CD4-positive, alpha-beta T cell treated with Interleukin-4 for 4 hours (primary cell): ENCODE data around the gene ANKK1.

Experiments used
- DNase-seq: peaks from one replicate; pipeline ENCODE4 v3.0.0-alpha.2; 2020

Gene ANKK1, protein sequence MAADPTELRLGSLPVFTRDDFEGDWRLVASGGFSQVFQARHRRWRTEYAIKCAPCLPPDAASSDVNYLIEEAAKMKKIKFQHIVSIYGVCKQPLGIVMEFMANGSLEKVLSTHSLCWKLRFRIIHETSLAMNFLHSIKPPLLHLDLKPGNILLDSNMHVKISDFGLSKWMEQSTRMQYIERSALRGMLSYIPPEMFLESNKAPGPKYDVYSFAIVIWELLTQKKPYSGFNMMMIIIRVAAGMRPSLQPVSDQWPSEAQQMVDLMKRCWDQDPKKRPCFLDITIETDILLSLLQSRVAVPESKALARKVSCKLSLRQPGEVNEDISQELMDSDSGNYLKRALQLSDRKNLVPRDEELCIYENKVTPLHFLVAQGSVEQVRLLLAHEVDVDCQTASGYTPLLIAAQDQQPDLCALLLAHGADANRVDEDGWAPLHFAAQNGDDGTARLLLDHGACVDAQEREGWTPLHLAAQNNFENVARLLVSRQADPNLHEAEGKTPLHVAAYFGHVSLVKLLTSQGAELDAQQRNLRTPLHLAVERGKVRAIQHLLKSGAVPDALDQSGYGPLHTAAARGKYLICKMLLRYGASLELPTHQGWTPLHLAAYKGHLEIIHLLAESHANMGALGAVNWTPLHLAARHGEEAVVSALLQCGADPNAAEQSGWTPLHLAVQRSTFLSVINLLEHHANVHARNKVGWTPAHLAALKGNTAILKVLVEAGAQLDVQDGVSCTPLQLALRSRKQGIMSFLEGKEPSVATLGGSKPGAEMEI

DNA sequence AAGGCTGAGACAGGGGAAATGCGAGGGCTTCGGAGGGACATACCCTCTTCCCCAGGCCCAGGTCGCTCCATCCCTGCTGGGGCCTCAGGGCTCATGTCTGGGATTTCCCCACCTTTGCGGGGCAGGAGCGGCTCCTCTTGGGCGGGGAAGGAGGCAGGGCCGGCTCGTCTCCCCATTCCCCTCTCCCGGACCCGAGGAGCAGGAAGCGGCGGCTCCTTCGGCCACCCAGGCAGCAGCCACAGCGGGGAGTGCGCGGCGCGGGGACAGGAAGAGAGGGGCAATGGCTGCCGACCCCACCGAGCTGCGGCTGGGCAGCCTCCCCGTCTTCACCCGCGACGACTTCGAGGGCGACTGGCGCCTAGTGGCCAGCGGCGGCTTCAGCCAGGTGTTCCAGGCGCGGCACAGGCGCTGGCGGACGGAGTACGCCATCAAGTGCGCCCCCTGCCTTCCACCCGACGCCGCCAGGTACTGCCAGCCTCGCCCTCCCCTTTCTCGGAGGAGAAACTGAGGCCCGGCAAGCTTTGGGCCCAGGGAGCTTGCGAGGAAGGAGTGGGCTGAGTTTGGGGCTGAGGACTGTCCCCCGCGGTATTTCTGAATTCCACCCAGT, at the start of gene ANKK1:
TSS of gene ANKK1 (plus strand) at position 175 of the 607 bp plus-strand sequence. CDS start at position 281, 106 bp downstream.
- no peak for DNase-seq

DNA sequence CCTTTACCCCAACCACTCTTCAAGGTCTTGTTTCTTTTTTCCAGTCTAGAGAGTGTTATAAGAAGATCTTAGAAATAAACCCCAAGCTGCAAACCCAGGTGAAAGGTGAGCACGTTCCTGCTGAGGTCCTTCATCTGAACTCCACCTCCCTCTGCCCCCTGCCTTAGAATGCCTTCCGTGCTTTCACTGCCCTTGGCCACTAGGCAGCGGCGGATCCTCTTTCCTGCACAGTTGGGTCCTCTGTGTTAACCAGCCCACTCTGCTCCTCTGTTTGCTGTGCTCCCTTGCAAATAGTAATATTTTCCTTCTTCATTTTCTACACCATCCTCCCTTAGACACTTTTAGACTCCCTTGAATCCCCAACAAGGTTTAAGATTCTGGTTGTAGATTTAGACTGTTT, 48.8 kb upstream of the ANKK1 start:
- no peak for DNase-seq

DNA sequence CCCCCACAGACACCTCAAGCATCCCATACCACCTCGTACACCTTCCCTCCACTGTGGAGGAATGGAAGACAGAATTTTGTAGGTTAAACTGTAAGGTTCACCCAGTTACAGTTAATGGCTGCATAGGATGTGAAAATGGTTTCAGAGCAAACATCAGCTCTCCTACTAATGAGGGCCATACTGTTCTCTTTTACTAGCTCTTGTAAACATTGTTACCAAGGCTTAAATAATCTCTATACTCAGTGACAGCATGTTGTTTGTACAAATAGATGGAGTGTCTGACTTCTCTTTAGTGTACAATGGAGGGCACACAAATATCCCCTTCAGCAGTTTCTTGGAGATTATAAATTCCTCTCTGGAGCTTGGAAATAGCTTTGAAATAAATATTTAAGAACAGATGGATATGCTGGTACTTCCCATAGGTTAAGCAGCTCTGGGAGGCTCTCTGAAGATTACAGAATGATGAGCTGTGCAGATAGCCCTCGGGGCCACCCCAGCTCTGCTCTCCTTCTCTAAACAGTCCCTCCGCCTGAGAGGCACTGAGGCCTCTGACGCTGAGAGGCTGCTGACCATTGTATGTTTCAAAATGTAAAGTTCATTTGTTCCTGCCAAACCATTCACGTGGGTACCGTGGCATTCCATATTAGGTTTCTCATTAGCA, 47.5 kb upstream of the ANKK1 start:
- no peak for DNase-seq

DNA sequence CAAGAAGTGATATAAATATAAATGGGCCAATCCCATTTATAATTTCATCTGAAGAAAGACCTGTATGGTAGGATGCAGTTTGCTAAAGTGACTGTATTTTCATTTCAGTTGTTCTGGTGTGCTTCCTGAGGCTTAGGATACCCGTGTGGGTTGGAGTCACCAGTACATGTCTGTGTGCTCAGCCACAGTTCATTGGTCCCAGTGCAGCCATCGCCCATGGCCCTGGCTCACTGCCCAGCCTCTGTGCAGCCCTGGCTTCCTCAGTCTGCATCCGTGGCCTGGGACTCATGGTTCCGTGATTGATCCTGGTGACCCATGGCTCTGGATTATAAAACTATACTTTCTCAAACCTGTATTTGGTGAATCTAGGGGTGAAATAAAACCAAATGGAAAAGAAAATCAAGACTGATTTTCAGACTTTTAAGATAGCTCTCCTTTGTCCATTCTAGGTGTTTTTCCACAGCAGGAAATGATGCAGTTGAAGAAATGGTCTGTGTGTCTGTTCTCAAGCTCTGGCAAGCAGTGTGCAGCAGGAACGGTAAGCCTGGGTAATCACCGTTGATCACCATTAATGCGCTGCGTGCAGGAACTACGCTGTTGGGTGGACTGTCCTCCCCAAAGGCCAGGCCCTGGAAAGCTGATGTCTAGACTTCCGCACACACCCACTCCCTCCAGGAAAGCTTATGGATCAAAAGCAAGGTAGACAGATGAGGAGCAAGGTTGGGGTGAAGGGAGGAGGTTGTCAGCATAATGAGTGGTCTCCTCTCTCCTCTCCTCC, 46.0 kb upstream of the ANKK1 start:
- DNase-seq: no peak

DNA sequence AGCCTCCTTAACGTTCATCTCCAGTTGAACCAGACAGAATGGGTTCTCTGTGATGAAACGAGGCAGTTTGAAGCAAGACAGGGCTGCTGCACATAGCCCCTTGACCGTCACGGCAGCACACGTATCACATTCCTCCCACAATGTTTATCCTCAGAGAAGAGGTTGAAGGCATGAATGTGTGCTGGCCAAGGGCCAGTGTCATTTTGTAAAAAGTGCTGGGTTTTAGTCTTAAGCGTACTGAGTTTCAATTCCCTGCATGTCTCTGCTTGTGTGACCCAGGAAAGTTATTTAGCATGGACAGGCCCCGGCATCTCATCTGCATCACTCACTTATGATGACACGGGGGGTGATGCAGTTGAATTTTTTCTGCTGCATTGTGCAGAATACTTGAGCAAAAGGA, 41.6 kb upstream of the ANKK1 start:
- DNase-seq: no peak

DNA sequence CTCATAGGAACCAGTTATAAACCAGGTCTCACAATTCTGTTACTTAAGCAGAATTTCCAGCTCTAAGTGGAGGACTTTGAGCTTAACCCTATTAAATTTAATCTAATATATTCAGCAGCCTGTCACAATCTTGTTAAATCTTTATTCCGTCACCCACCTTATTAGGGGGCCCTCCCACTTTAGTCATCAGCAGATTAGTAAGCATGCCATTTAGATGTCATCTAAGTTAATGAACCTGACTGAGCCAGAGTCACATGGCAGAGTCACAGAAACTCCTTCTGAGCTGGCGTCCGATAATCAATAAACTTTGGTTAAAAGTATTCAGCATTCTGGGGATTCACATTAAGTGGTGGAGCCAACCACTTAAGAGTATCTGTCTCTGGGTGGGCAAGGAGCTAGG, 38.1 kb upstream of the ANKK1 start:
- DNase-seq: no peak

DNA sequence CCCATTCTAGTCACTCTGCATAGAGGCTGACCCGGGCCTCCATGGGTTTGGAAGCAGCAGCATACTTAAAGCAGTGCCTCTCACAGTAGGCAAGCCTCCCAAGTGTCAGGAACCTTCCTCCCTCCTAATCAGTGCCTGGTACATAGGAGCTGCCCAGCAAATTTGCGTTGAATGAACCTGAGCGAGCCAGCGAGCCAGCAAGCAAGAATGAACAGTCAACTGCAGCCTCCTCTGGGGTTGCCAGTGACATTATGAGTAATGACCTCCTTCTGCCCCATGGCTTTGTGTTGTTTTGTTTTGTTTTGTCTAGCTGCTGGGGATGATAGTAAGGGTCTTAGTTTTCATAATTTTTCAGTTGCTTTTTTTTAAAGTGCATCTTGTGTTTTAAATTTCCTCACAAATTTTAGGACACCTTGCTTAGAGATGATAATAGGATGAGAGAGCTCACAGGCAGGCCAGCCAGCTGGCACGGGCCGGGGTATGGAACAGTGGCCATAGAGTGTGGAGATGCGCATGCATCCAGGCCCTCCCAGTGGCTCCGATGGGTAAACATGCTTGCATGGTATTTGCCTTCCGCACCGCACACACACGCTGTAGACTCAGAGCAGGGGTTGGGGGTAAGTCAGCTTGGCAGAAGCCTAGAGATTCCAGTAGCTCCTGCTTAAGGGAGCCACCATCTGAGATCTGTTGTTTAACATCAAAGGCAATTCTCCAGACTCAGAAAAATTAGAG, 37.1 kb upstream of the ANKK1 start:
- DNase-seq: no peak

DNA sequence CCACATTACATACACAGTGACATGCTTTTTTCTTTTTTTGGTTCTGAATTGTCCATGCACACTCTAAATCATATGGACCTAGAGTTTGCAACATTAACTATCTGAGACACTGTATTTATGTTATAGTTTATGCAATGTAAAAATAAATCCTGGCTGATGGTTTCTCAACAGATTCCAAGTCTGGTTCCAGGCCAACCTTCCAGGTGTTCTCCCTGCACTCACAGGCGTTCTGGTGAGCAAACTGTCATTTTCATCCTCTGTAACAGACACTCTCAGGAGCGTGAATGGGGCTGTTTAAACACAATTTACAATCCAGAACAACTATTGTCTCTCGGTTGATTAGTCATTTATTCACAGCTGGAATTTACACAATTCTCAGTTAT, 36.5 kb upstream of the ANKK1 start:
- no peak for DNase-seq

DNA sequence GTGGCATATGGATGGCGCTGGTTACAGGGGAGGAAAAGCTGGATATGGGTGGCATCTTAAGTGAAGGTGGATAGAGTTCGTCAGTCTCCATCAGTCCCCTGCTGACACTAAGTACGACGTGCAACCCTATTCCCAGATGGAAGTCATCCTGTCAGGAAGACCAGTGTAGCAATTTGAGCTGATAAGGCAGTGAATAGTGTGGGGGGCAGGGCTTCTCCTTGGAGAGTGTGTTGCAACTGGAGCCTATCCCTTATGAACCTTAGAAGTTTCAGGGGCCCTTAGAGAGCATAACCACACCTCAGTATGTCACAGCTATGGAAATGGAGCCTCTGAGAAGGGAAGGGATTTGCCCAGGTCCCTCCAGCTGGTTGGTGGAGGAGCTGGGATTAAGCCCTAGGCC, 36.1 kb upstream of the ANKK1 start:
- DNase-seq: no peak

DNA sequence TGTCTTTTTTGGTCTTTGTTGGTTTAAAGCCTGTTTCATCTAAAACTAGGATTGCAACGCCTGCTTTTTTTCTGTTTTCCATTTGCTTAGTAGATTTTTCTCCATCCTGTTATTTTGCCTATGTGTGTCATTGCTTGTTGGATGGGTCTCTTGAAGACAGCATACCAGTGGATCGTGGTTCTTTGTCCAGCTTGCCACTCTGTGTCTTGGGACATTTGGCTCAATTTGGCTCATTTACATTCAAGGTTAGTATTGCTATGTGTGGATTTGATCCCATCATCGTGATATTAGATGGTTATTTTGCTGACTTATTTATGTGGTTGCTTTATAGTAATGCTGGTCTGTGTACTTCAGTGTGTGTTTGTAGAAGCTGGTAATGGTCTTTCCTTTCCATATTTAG, 31.4 kb upstream of the ANKK1 start:
- DNase-seq: no peak

DNA sequence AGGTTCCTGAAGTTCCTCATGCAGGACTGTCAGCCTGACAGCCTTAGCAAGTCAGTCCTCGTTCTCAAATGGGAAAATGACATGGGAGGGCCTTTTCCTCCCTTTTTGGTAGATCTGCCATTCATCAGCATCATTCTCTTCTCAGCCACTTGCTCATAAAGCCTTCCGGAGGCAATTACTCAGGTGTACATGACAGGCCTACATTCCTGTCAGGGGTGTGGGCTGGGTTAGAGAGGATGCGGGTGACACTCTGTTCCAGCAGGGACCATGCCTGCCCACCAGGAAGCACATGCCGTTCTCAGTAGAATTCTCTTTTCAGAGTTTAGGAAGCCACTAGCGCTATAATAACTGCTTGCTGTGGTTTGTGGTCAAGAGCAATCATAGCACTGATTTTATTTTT, 24.2 kb upstream of the ANKK1 start:
- no peak for DNase-seq

DNA sequence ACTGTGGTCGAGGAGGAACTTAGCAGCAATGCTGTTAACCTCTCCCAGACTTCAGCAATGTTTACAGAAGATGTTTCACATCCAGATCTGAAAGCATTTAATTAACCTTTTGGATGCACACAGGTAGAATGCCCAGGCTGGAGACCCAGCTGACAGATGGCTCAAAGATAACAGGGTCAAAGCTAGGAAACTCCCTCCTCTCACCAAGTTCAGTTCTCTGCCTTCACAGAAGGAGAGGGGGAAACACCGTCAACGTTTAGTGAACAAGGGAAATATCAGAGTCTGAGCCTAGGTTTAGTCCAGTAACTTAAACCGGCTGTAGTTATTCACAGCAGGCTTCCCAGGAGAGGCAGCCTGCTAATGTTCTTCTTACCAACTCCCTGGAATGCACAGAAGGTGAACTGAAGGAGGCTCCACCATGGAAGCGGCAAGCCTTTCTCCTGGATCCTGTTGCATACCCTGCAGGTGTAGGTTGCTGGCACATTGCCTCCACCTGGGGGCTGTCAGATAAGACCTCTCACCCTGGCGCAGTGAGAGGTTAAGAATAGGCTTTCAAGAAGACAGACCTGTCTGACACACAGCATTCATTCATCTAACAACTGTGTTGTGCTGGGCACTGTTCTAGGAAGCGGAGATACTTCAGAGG, 23.5 kb upstream of the ANKK1 start:
- DNase-seq: no peak

DNA sequence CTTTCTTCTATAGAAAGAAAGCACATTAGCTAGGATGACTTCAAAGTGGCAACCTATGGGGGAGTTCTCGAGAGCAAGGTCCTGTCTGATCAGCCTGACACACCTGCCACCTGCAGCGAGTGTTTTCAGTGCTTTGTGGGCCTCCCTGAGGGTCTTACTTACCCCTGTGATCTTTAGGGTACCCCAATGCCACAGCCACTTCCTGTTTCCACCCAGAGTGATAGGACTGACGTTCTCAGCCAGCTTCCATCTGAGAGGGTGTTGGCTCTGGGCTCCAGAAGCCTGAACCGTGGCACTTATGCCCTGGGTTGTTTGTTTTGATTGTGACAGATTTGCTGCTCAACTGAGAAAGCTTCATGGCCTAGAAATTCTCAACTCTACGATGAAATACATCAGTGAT, 21.7 kb upstream of the ANKK1 start:
- DNase-seq: no peak

DNA sequence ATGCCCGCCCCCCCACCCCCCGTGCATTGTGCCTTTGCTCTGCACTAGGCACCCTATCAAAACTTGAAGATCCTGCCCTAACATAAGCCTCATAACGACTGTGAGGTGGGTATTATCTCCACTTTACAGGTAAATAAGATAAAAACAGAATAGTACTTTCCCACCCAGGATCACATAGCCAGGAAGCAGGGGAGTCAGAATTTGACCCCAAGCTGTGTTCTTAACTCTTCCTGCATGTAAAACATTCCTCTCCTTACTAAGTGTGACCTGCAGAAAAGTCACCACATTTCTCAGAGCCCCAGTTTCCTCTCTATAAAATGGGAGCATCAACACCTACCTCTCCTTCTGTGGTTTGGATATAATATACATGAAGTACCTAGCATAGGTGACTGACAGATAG, 18.2 kb upstream of the ANKK1 start:
- no peak for DNase-seq

DNA sequence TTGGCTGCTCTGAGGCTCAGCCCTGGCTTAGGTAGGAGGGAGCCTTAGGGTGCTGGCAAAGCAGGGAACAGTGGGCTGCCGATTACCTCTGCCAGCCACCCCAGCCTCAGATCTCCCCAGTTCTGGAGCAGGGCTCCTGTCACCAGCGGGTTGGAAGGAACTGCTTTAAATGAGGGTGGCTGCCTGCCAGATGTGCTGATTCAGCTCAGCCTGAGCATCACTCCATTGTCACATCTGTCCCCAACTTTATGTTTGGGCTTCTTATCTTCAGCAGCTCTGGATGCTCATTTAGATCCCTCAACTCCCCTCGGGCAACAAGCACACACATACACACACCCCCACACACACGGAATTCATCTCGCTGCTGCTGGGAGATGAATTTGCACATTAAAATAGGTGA, 16.9 kb upstream of the ANKK1 start:
- no peak for DNase-seq

DNA sequence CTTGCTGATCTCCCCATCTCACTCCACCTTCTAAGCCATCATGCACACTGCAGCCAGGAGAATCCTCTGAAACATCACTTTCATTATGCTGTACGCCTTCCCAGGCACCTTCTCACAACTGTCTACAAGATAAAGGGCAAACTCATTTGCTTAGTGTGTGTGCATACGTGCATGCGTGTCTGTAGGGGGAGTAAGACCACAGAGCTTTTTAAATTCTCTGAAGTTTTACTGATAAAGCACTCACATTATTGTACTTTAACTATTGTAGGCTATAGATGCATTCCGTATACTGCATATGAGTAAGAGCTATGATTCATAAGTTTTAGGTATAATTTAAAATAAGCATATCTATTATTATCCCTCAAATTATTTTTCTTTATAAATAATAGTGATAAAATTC, 15.3 kb upstream of the ANKK1 start:
- no peak for DNase-seq

DNA sequence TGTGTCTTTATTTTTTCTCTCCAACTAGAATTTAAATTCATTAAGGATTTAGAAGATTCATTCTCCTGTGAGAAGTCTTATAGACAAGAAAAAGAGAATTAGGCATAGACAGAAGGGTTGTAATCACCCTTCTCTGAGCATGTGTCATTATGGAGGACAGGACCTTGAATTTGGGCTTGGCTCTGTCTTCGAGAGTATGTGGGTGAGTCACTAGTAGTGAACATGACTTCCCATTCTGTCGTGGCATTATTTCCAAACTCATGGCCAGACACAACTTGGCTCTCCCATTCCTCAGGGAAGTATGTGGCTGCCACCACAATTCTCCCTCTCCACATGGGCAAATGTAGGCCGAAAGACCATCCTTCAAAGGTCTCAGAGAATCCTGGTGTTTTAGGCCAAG, 14.3 kb upstream of the ANKK1 start:
- DNase-seq: no peak

DNA sequence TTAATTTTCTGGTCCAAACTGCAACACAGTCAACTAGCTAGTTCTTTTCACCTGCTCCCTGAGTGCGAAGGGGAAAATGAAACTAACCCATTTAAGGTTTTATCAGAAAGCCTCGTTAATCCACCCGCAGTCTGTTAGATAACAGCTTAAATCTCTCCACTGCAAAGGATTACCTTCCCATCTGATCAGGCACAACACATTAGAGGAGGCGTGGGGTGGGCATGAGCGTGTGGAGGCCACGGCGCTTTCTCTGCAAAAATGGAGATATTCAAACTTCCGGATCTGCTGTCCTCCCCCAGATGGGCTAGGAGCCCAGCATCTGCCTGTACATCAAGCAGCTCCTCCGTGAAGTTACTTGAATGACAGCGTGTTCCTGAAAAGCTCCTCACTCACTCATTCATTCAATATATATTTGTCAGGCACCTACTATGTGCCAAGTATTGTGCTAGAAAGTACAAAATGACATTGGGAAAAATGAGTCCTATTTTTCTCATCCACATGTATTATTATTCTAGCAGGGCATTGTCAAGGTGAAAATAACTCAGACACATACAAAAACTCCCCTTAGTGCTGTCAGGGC, 13.5 kb upstream of the ANKK1 start:
- no peak for DNase-seq

DNA sequence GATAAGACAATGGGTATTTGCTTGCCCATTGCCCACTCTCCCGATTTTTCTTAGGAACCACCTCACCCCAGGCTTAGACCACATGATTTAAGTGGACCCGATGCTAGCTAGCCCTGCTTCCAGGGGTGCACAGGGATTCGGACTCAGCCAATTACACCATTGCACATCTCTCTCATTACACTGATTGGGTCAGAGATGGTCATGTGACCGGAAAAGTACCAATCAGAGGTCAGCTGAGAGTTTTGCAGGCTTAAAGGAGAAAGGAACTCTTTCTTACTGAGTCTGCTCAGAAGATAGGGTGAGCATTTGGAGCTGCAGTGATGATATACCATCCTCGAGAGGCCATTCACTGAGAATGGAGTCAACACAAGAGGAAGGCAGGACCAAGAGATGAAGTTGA, 12.2 kb upstream of the ANKK1 start:
- no peak for DNase-seq

DNA sequence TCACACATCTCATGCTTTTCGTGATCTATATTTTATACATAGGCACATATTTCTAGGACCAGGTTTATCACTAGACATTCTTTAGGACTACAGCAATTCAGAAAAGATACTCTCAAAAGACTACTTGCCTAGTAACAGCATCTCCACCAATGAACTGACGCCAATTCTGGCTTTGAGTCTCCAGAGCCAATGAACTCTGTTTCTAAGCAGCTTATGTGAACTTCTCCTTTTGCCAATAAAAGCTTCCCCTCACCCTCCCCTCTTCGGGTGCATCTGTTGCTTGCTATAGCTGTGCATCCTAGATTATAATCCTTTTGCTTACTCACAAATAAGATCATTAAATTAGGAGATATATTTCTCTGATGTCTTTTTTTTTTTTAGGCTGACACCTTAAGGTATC, 11.4 kb upstream of the ANKK1 start:
- DNase-seq: no peak
